Stomach (tissue), 4 donors: Measurements from ENCODE around the gene RGS10.

Experiments
- POLR2AphosphoS5 ChIP-seq, 3 donors: sonication (generic); formaldehyde crosslinking; IDR thresholded peaks; one replicate each; pipeline ENCODE4 v1.6.1; 2016; ENCODE audit warnings: antibody characterized with exemption in 3 of 3
- TF ChIP-seq, protein P1 (sequence below), 7 experiments: fragments of 450-650 bp in 4 of 7; fragments of 200-600 bp in 3 of 7; sonication (generic) in 3 of 7; IDR thresholded peaks; one replicate each; pipeline ENCODE4 v1.5.1; 2016 to 2019; ENCODE audit warnings: antibody characterized with exemption in 7 of 7, control low read depth in 2 of 7, mild to moderate bottlenecking in 1 of 7

GRCh38 chr10:119462773-119463172 lies 79.7 kb downstream of the RGS10 start:
- TF ChIP-seq, protein P1, sequence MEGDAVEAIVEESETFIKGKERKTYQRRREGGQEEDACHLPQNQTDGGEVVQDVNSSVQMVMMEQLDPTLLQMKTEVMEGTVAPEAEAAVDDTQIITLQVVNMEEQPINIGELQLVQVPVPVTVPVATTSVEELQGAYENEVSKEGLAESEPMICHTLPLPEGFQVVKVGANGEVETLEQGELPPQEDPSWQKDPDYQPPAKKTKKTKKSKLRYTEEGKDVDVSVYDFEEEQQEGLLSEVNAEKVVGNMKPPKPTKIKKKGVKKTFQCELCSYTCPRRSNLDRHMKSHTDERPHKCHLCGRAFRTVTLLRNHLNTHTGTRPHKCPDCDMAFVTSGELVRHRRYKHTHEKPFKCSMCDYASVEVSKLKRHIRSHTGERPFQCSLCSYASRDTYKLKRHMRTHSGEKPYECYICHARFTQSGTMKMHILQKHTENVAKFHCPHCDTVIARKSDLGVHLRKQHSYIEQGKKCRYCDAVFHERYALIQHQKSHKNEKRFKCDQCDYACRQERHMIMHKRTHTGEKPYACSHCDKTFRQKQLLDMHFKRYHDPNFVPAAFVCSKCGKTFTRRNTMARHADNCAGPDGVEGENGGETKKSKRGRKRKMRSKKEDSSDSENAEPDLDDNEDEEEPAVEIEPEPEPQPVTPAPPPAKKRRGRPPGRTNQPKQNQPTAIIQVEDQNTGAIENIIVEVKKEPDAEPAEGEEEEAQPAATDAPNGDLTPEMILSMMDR (IDR thresholded peaks at IDR 0.05), result no peak
- no peak for TF ChIP-seq POLR2AphosphoS5 (IDR thresholded peaks at IDR 0.05)
